T-cell (primary cell): ENCODE measurements around the gene TFB1M. TPM values are rescaled to one million over a fixed set of nuclear protein-coding genes. Genes with fewer than 3 reads are reported as not detected.
"Not testable (repeated sequence)": the region's sequence is repeated elsewhere in the genome, so short reads cannot be mapped to it uniquely, and the experiment has no call there.

Source experiments
- ATAC-seq, 4 experiments: fragments of 200-7000 bp in 3 of 4; fragments of 150-1000 bp in 1 of 4; cut with Tn5 transposase; replicated peaks in 1 of 4; 1 replicate in 3 of 4; 2 replicates in 1 of 4; pipeline ENCODE4 v1.10.0; 2021; ENCODE audit warnings: moderate library complexity in 3 of 4, mild to moderate bottlenecking in 2 of 4, moderate number of reproducible peaks in 1 of 4
- CTCF ChIA-PET, 2 donors: fragments of 300-600 bp; sonication (Branson Sonifier 250); formaldehyde crosslinking; loops; one replicate each; lab custom pipeline; 2022; ENCODE audit warnings: antibody characterized with exemption in 2 of 2; lab: Charles Lee
- POLR2A ChIA-PET, 2 donors: fragments of 300-600 bp; sonication (Branson Sonifier 250); formaldehyde crosslinking; loops; one replicate each; lab custom pipeline; 2022; ENCODE audit warnings: antibody characterized with exemption in 2 of 2; lab: Charles Lee
- DNase-seq, 35 experiments: peaks; one replicate each; pipeline versions ENCODE4 v3.0.0 to v3.0.0-alpha.2; 2013 to 2023
- H3K27ac ChIP-seq: one replicate; pipeline ENCODE4 v1.5.1; 2013; ENCODE audit warnings: low read length
- H3K27me3 ChIP-seq, 2 experiments: replicated peaks in 1 of 2; 1 replicate in 1 of 2; 2 replicates in 1 of 2; pipeline versions ENCODE4 v1.6.1 to v1.7.0; 2013; ENCODE audit warnings: low read length in 1 of 2, mixed read lengths in 1 of 2; ENCODE audit not compliant: control insufficient read depth in 2 of 2, insufficient read depth in 2 of 2; ENCODE audit errors: extremely low read depth in 1 of 2
- H3K36me3 ChIP-seq, 2 donors: 1 replicate in 1 of 2; 2 replicates in 1 of 2; pipeline versions ENCODE4 v1.6.1 to v1.7.0; 2013; ENCODE audit warnings: low read length in 1 of 2; ENCODE audit not compliant: control insufficient read depth in 2 of 2, insufficient read depth in 1 of 2; ENCODE audit errors: extremely low read depth in 1 of 2
- H3K4me1 ChIP-seq, 2 experiments: 1 replicate in 1 of 2; 2 replicates in 1 of 2; pipeline versions ENCODE4 v1.6.1 to v1.7.0; 2013; ENCODE audit warnings: low read length in 2 of 2, mixed read lengths in 1 of 2; ENCODE audit not compliant: insufficient read depth in 2 of 2, control insufficient read depth in 1 of 2; ENCODE audit errors: extremely low read depth in 1 of 2
- H3K4me3 ChIP-seq, 2 donors: 1 replicate in 1 of 2; 2 replicates in 1 of 2; pipeline versions ENCODE4 v1.5.1 to v1.7.0; 2013; ENCODE audit warnings: mild to moderate bottlenecking in 2 of 2, low read length in 1 of 2, moderate library complexity in 1 of 2; ENCODE audit not compliant: control insufficient read depth in 1 of 2; ENCODE audit errors: extremely low read depth in 1 of 2
- H3K9me3 ChIP-seq: 2 replicates; pipeline ENCODE4 v1.7.0; 2013
- H3K27ac Mint-ChIP-seq, 2 donors: one replicate each; pipeline ENCODE4 v1.8.0; 2020 to 2021; ENCODE audit warnings: mild to moderate bottlenecking in 2 of 2, mixed read lengths in 2 of 2
- H3K27me3 Mint-ChIP-seq, 2 donors: one replicate each; pipeline ENCODE4 v1.8.0; 2021 to 2022; ENCODE audit warnings: mixed read lengths in 2 of 2
- H3K36me3 Mint-ChIP-seq: one replicate; pipeline ENCODE4 v1.8.0; 2021; ENCODE audit warnings: mixed read lengths
- H3K4me1 Mint-ChIP-seq, 3 donors: one replicate each; pipeline ENCODE4 v1.8.0; 2020 to 2022; ENCODE audit warnings: mixed read lengths in 3 of 3, mild to moderate bottlenecking in 1 of 3
- H3K4me3 Mint-ChIP-seq, 3 donors: one replicate each; pipeline ENCODE4 v1.8.0; 2020 to 2022; ENCODE audit warnings: mild to moderate bottlenecking in 3 of 3, mixed read lengths in 3 of 3, moderate library complexity in 3 of 3
- H3K9me3 Mint-ChIP-seq, 3 donors: one replicate each; pipeline ENCODE4 v1.8.0; 2020 to 2022; ENCODE audit warnings: mixed read lengths in 3 of 3
- WGBS: methylation state at CpG from one replicate; pipeline ENCODE4 v1.1.5; 2013; ENCODE audit warnings: missing lambda C conversion rate; ENCODE audit not compliant: insufficient coverage; 5-methylcytosine and 5-hydroxymethylcytosine counted together
- total RNA-seq, 35 experiments: library from RNA in 6 of 35; stranded (reverse) in 6 of 35; fragments of 120-200 nt in 1 of 35; gene quantifications; one replicate each; pipeline versions ENCODE4 v1.2.1 to v1.2.4 and lab custom pipeline; 2013 to 2026

TFB1M gene
- 10 to 100 TPM; 19.9 to 31.1 (median 26.8) TPM for total RNA-seq
- 29.8 TPM for total RNA-seq (2013)
- 5.0 to 22.3 (median 12.3) reads per million in 29 experiments for total RNA-seq (lab: John Stamatoyannopoulos, UW)

DNA sequence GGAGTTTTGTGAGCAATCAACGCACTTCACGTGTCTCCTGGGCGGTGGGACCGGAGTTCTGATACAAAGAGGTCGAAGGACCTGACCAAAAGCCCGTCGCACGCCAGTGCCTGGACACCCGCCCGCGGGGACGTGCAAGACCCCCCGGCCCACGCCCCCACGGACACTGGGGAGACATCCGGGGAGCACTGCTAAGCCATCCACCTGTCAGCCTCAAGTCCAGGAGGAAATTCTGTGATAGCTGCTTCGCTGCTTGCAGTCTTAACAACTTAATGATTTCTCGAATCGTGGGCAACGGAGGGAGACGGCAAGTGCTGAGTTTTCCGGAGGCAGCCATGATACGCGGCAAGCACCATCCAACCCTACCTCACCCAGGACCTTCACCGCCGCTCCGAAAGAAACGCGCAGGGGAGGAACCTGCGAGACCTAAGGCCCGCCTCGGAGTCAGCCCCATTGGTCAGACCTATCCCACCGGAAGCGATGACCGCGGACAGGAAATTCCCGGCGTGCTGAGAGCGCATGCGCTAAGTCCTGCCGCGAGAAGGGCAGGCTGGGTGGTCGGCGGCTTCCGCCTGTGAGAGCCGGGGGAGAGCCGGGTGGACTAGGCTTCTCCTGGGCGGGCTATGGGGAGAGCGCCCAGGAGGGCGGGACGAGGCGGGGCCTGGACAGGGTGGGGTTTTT is at the start of gene TFB1M:
TSS of gene TFB1M (minus strand) at position 393 of the 681 bp plus-strand sequence. CDS start at position 337, 56 bp downstream.
- under 1% methylated on average over 49 of the region's 52 CpGs for WGBS
- Mint-ChIP-seq H3K27me3 (no peaks in the 10 kb centered on the region), H3K4me1 (peaks cover 25 to 51% (median 47%) of the 10 kb centered on the region in 3 donors), H3K36me3 (peaks cover 8% of the 10 kb centered on the region), H3K27ac (peak within 1 kb of the TSS; percentile 91 to 96), H3K9me3 (no peaks in the 10 kb centered on the region), H3K4me3 (peak within 1 kb of the TSS; percentile 95 to 98 (median 95))
- Histone ChIP-seq H3K36me3 (peaks cover 0 to 12% of the 10 kb centered on the region in 2 donors), H3K4me3 (peak within 1 kb of the TSS; percentile 75 to 91), H3K4me1 (peaks cover 0 to 12% of the 10 kb centered on the region in 2 experiments), H3K9me3 (no peaks in the 10 kb centered on the region), H3K27ac (peak within 1 kb of the TSS; percentile 78), H3K27me3 (no peaks in the 10 kb centered on the region)
- DNase-seq: peak; percentile 91 to 98 (median 94)
- CTCF ChIA-PET: interaction anchor here (1.0 to 3.7 kb wide), 4 partner anchors 7 to 136 kb away, joined by 3 to 32 read pairs (median 10); no protein-coding TSS in a partner anchor
- ATAC-seq: peak; percentile 92 to 94 (median 93)
- POLR2A ChIA-PET: interaction anchor here (0.6 to 0.8 kb wide), 5 partner anchors 10 to 401 kb away, joined by 3 to 7 read pairs (median 5); no protein-coding TSS in a partner anchor

DNA sequence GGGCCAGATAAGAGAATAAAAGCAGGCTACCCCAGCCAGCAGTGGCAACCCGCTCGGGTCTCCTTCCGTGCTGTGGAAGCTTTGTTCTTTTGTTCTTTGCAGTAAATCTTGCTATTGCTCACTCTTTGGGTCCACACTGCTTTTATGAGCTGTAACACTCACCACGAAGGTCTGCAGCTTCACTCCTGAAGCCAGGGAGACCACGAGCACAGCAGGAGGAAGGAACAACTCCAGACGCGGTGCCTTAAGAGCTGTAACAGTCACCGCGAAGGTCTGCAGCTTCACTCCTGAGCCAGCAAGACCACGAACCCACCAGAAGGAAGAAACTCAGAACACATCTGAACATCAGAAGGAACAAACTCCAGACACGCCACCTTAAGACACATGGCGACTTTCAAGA is 49.7 kb upstream of the TFB1M start:
- H3K4me1 ChIP-seq, H3K9me3 Mint-ChIP-seq, POLR2A ChIA-PET, H3K4me3 ChIP-seq, H3K27me3 Mint-ChIP-seq, H3K36me3 Mint-ChIP-seq, ATAC-seq, CTCF ChIA-PET, H3K27me3 ChIP-seq, H3K27ac Mint-ChIP-seq, H3K4me1 Mint-ChIP-seq, DNase-seq, H3K9me3 ChIP-seq, H3K4me3 Mint-ChIP-seq, H3K36me3 ChIP-seq, H3K27ac ChIP-seq: not testable (repeated sequence)
- 41% methylated on average over 7 of the region's 12 CpGs for WGBS

DNA sequence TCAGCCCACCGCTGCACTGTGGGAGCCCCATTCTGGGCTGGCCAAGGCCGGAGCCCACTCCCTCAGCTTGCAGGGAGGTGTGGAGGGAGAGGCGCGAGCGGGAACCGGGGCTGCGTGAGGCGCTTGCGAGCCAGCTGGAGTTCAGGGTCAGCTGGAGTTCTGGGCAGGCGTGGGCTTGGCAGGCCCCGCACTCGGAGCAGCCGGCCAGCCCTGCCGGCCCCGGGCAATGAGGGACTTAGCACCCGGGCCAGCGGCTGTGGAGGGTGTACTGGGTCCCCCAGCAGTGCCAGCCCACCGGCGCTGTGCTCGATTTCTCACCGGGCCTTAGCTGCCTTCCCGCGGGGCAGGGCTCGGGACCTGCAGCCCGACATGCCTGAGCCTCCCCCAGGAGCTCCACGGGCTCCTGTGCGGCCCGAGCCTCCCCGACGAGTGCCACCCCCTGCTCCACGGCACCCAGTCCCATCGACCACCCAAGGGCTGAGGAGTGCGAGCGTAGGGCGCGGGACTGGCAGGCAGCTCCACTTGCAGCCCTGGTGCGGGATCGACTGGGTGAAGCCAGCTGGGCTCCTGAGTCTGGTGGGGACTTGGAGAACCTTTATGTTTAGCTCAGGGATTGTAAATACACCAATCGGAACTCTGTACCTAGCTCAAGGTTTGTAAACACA is 48.8 kb upstream of the TFB1M start:
- POLR2A ChIA-PET, H3K9me3 Mint-ChIP-seq: not testable (repeated sequence)

DNA sequence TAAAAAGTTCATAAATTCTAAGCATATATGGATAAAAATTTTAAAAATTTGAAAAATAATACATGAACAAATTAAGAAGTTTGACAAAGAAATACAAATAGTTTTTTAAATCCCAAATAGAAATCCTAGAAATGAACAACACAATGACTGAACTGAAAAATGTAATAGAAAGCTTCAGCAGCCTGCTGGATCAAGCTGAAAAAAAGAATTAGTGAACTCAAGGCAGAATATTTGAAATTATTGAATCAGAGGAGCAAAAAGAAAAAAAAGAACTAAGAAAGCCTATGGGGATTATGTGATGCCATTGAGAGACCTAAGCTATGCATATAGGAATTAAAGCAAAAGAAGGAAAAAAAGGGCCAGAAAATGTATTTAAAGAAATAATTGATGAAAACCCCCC is 39.9 kb upstream of the TFB1M start:
- ChIA-PET POLR2A (interaction anchor here in 1 of 2 donors (0.6 kb wide), 1 partner anchor 24 kb away, joined by 3 read pairs; no protein-coding TSS in a partner anchor), CTCF (no interaction called here)
- no peak overlapping the region for H3K4me3 ChIP-seq
- H3K9me3 ChIP-seq: no peaks in the 10 kb centered on the region
- H3K27ac ChIP-seq: no peak overlapping the region
- H3K36me3 ChIP-seq: no peaks in the 10 kb centered on the region
- no peaks in the 10 kb centered on the region for H3K4me1 ChIP-seq
- Mint-ChIP-seq H3K36me3 (peaks cover 5% of the 10 kb centered on the region), H3K4me1 (no peaks in the 10 kb centered on the region), H3K4me3 (no peak overlapping the region), H3K9me3 (peaks cover 11 to 24% (median 13%) of the 10 kb centered on the region in 3 donors), H3K27me3 (peaks cover 4 to 20% of the 10 kb centered on the region in 2 donors), H3K27ac (no peak overlapping the region)
- H3K27me3 ChIP-seq: peaks cover 0 to 16% of the 10 kb centered on the region in 2 experiments
- no peak for DNase-seq
- no peak for ATAC-seq

More for the DNA sequence above, 48.8 kb upstream of the TFB1M start:
- H3K4me1 Mint-ChIP-seq, DNase-seq, H3K27ac ChIP-seq, H3K36me3 ChIP-seq, ATAC-seq, CTCF ChIA-PET, H3K4me1 ChIP-seq, H3K4me3 Mint-ChIP-seq, H3K27ac Mint-ChIP-seq, H3K27me3 ChIP-seq, H3K9me3 ChIP-seq, H3K4me3 ChIP-seq, H3K36me3 Mint-ChIP-seq, H3K27me3 Mint-ChIP-seq: not testable (repeated sequence)
- 95% methylated on average over 27 of the region's 39 CpGs for WGBS

DNA sequence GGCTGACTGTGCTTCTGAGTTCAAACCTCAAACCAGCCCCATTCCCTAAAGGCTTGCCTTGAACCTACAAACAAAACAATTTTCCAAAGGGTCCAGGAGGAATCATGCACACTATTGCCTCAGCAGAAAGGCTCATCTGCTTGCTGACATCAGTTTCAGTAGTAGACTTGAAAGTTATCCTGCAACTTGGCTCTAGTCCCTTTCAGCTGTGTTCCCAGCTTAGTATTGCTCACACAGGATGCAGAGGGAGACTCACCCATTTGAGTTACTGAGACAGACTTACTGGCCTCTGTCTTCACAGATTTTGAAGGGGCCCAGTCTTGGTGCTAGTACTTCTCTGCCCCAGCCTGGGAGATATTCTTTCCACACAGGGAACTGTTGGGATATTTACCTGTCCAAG is 38.5 kb upstream of the TFB1M start:
- Mint-ChIP-seq H3K4me1 (no peaks in the 10 kb centered on the region), H3K27me3 (peaks cover 4 to 24% of the 10 kb centered on the region in 2 donors), H3K9me3 (peaks cover 14 to 33% (median 14%) of the 10 kb centered on the region in 3 donors), H3K4me3 (no peak overlapping the region), H3K27ac (no peak overlapping the region), H3K36me3 (peaks cover 5% of the 10 kb centered on the region)
- H3K4me1 ChIP-seq: no peaks in the 10 kb centered on the region
- H3K9me3 ChIP-seq: no peaks in the 10 kb centered on the region
- H3K27me3 ChIP-seq: peaks cover 0 to 24% of the 10 kb centered on the region in 2 experiments
- no peak overlapping the region for H3K27ac ChIP-seq
- POLR2A ChIA-PET: no interaction called here
- H3K36me3 ChIP-seq: no peaks in the 10 kb centered on the region
- H3K4me3 ChIP-seq: no peak overlapping the region
- DNase-seq: no peak
- CTCF ChIA-PET: no interaction called here
- ATAC-seq: no peak

DNA sequence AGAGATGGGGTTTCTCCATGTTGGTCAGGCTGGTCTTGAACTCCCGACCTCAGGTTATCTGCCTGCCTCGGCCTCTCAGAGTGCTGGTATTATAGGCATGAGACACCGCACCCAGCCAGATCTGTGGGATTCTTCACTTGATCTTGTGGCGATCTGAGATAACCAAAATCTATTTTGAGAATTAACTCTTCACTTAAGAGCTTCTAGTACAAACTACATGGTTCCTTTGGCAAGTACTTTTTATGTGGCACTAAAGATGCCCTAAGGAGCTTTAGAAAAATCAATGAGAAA is 37.8 kb upstream of the TFB1M start:
- WGBS: 71% methylated on average over 3 of the region's 4 CpGs
- no peak overlapping the region for H3K27ac ChIP-seq
- Mint-ChIP-seq H3K4me3 (no peak overlapping the region), H3K4me1 (no peaks in the 10 kb centered on the region), H3K9me3 (peaks cover 20 to 40% (median 21%) of the 10 kb centered on the region in 3 donors), H3K36me3 (peaks cover 7% of the 10 kb centered on the region), H3K27me3 (peaks cover 4 to 24% of the 10 kb centered on the region in 2 donors), H3K27ac (no peak overlapping the region)
- ATAC-seq (no peak), DNase-seq (no peak)
- no peaks in the 10 kb centered on the region for H3K4me1 ChIP-seq
- H3K9me3 ChIP-seq: no peaks in the 10 kb centered on the region
- peaks cover 0 to 24% of the 10 kb centered on the region in 2 experiments for H3K27me3 ChIP-seq
- H3K36me3 ChIP-seq: no peaks in the 10 kb centered on the region
- H3K4me3 ChIP-seq: no peak overlapping the region
- CTCF ChIA-PET: no interaction called here
- POLR2A ChIA-PET: no interaction called here
